GM18507 (cell line): ENCODE data around the gene CCR2.
"Not testable (repeated sequence)": the region's sequence is repeated elsewhere in the genome, so short reads cannot be mapped to it uniquely, and the experiment has no call there.

ENCODE experiments used
- DNase-seq: peaks from one replicate; pipeline ENCODE4 v3.0.0; 2011; ENCODE audit warnings: low read depth; ENCODE audit not compliant: insufficient read length; ENCODE audit errors: extremely low spot score
- FAIRE-seq: peaks from 2 replicates; lab custom pipeline; 2011; peaks lifted over from hg19 to GRCh38; lab: Jason Lieb, UNC

The CCR2 gene

DNA sequence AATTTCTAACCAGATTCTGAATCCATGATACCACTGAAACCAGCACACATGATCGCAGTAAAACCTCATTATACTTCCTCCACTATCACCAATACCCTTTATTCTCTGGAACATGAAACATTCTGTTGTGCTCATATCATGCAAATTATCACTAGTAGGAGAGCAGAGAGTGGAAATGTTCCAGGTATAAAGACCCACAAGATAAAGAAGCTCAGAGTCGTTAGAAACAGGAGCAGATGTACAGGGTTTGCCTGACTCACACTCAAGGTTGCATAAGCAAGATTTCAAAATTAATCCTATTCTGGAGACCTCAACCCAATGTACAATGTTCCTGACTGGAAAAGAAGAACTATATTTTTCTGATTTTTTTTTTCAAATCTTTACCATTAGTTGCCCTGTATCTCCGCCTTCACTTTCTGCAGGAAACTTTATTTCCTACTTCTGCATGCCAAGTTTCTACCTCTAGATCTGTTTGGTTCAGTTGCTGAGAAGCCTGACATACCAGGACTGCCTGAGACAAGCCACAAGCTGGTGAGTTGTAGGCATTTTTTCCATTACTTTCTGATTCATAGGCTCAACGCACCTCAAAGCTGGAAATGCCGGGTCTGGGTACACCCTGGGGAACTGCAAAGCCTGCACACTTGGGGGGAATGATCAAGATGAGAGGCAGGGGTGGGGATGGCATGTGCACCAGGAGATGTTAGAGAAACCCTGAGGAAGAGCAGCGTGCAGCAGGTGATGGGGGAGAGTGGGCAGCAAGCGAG, at the start of gene CCR2:
Gene CCR2 (plus strand): TSS at position 465 of the 764 bp plus-strand sequence. CDS start 3,417 bp downstream, outside the sequence.
- FAIRE-seq (no peak), DNase-seq (no peak)

DNA sequence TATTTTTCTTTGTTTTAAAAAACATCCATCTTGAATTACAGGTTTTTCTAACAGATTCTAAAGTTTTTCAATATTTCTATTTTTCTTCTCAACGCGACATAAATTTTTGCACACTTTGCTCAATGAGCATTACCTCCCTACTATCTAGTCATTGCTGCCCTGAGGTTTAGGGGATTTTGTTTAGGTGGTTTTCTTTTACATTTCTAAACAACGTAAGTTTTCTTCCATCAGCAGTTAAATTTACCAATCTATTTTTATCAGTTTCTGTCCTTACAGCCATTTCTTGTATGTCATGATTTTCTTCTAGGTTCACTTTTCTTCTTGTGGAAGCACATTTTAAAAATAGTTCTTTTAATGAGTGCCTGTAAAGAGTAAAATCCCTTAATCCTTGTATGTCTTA, 49.2 kb upstream of the CCR2 start:
- no peak for FAIRE-seq

DNA sequence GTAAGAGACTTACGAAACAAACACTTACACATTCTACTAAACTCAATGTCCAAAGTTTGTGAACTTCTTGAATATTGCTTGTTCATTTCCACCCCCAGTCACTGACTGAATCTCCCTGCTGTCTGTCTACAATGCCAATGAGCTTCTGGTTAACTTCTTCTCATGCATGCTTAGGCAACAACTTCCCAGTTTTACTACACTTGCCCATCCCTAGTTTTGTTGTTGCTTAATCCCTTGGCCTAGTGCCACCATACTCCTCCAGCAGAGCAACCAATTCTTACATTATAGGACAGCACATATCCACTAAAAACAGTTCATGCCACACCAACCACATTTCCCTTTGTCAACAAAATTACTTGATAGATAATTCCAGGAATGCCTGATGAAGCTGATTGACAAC, 40.9 kb upstream of the CCR2 start:
- no peak for DNase-seq

More for the DNA sequence above, 49.2 kb upstream of the CCR2 start:
- DNase-seq: no peak

GRCh38 chr3:46314517-46314916, 39.4 kb upstream of the CCR2 start:
- DNase-seq: no peak
- FAIRE-seq: peak; percentile 5

More for the DNA sequence above, 40.9 kb upstream of the CCR2 start:
- FAIRE-seq: no peak

GRCh38 chr3:46316206-46316605, 37.7 kb upstream of the CCR2 start:
- DNase-seq (no peak), FAIRE-seq (no peak)

GRCh38 chr3:46318207-46318927, 35.5 kb upstream of the CCR2 start:
- FAIRE-seq (no peak), DNase-seq (no peak)

DNA sequence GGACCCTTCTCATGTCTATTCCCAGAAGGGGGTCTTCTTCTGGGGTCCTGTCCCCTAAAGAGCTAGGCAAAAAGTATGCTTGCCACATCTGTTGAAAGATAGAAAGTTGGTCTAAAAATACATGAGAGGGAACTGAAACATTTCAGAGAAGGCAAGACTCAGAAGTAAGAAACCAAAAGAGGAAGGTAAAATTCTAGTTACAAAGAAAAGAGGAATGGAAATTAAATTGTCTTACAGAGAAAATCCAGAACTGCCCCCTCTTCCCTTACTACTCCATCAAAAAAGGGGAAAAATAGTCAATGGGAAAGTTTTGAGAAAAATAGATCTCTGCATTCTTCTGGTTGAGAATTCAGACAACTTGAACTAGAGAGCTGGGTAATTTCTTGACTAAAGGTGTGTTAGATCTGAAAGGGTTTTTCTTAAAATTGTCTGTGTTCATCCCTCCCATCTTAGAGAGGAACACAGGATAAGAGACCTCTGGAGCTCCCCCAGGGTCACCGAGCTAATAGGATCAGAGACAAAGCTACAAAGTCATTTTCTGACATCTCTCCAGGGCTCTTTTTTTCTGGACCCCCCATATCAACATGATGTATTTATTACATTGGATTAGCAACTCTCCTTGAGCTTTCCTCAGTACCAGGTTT, 32.3 kb upstream of the CCR2 start:
- DNase-seq: no peak
- FAIRE-seq: peak; percentile 87

GRCh38 chr3:46324036-46324435, 29.9 kb upstream of the CCR2 start:
- FAIRE-seq: no peak
- no peak for DNase-seq

- FAIRE-seq: no peak
- no peak for DNase-seq
Measured at GRCh38 chr3:46325645-46326300, 28.1 kb upstream of the CCR2 start.

GRCh38 chr3:46330676-46331075, 23.2 kb upstream of the CCR2 start:
- not testable (repeated sequence) for FAIRE-seq, DNase-seq

DNA sequence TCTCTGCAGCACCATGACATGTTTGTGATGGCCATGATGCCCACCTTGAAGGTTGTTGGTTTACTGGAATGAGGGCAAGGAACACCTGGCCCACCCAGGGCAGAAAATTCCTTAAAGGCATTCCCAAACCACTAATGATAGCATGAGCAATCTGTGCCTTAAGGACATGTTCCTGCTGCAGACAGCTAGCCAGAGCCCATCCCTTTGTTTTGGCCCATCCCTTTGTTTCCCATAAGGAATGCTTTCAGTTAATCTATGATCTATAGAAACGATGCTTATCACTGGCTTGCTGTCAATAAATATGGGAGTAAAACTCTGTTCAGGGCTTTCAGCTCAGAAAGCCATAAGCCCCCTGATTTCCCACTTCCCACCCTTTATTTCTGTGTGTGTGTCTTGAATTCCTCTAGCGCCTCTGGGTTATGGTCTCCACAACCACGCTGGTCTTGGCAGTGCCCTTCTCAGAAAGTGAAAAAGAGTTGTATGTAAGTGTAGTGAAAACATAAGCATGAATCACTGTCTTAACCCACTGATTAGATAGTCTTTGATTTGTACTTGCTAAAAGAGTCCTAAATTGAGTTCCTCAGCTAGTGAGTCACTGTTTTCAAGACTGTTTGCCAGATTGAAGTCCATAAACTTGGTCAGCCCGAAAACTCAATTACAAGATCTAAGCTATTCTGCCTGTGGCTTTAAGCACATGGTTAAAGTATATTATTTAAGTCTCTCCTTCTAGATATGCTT, 19.0 kb upstream of the CCR2 start:
- FAIRE-seq (no peak), DNase-seq (no peak)

GRCh38 chr3:46335541-46335940, 18.4 kb upstream of the CCR2 start:
- DNase-seq: no peak
- FAIRE-seq: no peak

GRCh38 chr3:46337911-46338310, 16.0 kb upstream of the CCR2 start:
- DNase-seq (no peak), FAIRE-seq (no peak)

DNA sequence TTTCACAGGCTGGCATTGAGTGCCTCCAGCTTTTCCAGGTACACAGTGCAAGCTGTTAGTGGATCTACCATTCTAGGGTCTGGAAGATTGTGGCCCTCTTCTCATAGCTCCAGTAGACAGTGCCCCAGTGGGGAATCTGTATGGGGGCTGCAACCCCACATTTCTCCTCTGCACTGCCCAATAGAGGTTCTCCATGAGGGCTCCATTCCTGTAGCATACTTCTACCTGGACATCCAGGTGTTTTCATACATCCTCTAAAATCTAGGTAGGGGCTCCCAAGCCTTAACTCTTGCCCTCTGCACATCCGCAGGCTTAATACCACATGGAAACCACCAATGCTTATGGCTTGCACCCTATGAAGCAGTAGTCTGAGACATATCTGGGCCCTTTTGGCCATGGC, 15.1 kb upstream of the CCR2 start:
- DNase-seq (no peak), FAIRE-seq (no peak)

DNA sequence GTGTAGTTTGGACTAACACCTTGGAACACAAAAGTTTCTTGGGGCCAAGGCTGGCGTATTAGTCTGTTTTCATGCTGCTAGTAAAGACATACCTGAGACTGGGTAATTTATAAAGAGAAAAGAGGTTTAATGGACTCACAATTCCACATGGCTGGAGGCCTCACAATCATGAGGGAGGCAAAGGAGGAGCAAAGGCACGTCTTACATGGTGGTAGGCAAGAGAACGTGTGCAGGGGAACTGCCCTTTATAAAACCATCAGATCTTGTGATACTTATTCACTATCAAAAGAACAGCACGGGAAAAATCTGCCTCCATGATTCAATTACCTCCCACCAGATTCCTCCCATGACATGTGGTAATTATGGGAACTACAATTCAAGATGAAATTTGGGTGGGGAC, 9.4 kb upstream of the CCR2 start:
- no peak for FAIRE-seq
- no peak for DNase-seq

- no peak for FAIRE-seq
Measured at GRCh38 chr3:46348823-46349482, 5.0 kb upstream of the CCR2 start.

GRCh38 chr3:46349484-46350261, 4.2 kb upstream of the CCR2 start:
- peak; percentile 87 for FAIRE-seq
- no peak for DNase-seq

More at GRCh38 chr3:46348823-46349482, 5.0 kb upstream of the CCR2 start:
- DNase-seq: no peak

DNA sequence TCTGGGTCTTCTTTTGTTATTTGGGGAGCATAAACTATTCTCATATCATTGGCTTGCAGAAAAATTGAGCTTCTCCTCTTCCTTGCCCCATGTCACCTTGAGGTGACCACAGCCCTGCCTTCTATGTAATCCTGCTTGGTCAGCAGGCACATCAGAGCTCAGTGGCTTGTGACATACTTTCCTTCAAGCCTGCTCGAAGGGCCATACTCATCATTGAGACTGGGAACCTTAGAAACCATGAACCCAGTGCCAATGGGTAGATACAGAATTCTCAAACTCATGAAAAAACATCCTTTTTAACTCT, 3.7 kb upstream of the CCR2 start:
- FAIRE-seq (no peak), DNase-seq (no peak)
